Measurements from ENCODE around the gene REG1B.

DNA sequence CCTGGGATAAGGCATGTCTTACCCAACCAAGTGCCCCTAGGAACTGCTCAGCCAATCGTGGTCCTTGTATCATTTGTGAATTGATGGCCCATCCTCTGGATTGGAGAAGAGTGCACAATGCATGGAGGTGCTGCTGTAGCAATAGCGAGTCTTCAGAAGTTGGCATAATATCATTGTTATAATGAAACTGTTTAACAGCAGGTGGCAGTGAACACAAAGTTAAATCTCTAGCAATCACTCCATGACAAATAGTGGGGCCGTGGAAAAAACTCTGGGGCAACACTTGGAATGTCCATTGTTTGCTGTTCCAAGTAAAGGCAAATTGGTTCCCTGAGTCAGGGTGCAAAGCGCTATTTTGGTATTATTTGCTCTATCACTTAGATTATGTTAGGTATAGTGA is 43.9 kb upstream of the REG1B start:
- no peak for TF ChIP-seq POLR2A (IDR thresholded peaks at IDR 0.05)
- TF ChIP-seq, protein P1, sequence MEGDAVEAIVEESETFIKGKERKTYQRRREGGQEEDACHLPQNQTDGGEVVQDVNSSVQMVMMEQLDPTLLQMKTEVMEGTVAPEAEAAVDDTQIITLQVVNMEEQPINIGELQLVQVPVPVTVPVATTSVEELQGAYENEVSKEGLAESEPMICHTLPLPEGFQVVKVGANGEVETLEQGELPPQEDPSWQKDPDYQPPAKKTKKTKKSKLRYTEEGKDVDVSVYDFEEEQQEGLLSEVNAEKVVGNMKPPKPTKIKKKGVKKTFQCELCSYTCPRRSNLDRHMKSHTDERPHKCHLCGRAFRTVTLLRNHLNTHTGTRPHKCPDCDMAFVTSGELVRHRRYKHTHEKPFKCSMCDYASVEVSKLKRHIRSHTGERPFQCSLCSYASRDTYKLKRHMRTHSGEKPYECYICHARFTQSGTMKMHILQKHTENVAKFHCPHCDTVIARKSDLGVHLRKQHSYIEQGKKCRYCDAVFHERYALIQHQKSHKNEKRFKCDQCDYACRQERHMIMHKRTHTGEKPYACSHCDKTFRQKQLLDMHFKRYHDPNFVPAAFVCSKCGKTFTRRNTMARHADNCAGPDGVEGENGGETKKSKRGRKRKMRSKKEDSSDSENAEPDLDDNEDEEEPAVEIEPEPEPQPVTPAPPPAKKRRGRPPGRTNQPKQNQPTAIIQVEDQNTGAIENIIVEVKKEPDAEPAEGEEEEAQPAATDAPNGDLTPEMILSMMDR (IDR thresholded peaks at IDR 0.05) = peak in 1 of 4 experiments; percentile 13
- TF ChIP-seq POLR2AphosphoS5 (IDR thresholded peaks at IDR 0.05) = no peak

All from prostate gland (tissue), 2 donors.